GM12801 (cell line): Measurements from ENCODE around the gene CAPS2.

Experiments
- TF ChIP-seq, protein P1 (sequence below): IDR thresholded peaks from one replicate; pipeline ENCODE4 v1.5.1; 2011; ENCODE audit warnings: control low read depth; ENCODE audit not compliant: insufficient read length; ENCODE audit errors: extremely low read depth

CAPS2 gene

DNA sequence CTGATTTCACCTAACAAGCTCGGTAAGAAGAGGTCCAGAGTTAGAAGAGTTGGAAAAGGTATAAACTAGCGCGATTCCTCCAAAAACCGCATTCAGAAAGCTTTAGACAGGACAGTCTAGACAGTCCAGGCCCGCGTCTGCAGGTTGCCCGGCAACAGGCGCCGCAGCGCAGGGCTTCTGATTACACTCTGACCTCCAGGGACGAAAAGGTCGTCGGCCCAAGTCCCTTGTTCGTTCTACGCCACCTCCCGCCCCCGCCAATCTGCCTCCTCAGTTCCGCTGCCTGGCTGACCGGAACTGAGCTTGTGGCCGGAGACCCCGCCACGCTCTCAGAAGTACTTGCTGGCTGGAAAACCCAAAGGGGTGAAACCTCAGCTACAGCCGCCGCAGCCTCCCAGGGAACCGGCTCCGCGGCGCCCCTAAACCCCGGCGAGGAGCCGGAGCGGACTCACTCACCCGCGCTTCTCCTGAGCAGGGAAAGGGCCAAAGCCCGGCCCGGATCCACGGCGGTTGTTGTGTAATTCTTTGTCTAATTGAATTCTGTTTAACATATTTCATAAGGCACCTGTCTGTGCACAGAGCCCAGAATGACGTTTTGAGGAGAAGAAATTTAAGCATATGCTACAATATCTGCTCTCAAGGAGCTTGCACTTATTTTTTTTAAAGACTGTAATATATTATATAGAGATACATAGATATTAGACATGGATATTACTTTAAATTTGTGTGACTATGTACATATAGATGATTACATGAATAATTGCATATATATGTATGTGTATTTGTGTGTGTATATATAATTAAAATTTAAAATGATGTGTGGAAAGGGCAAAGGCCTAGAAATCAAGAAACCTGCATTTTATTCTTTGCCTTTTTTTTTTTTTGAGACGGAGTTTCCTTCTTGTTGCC is at the start of gene CAPS2:
Gene CAPS2, minus strand, starts transcription at position 407 of the 909 bp plus-strand sequence. CDS start 3,826 bp downstream, outside the sequence.
- TF ChIP-seq, protein P1, sequence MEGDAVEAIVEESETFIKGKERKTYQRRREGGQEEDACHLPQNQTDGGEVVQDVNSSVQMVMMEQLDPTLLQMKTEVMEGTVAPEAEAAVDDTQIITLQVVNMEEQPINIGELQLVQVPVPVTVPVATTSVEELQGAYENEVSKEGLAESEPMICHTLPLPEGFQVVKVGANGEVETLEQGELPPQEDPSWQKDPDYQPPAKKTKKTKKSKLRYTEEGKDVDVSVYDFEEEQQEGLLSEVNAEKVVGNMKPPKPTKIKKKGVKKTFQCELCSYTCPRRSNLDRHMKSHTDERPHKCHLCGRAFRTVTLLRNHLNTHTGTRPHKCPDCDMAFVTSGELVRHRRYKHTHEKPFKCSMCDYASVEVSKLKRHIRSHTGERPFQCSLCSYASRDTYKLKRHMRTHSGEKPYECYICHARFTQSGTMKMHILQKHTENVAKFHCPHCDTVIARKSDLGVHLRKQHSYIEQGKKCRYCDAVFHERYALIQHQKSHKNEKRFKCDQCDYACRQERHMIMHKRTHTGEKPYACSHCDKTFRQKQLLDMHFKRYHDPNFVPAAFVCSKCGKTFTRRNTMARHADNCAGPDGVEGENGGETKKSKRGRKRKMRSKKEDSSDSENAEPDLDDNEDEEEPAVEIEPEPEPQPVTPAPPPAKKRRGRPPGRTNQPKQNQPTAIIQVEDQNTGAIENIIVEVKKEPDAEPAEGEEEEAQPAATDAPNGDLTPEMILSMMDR: no peak

DNA sequence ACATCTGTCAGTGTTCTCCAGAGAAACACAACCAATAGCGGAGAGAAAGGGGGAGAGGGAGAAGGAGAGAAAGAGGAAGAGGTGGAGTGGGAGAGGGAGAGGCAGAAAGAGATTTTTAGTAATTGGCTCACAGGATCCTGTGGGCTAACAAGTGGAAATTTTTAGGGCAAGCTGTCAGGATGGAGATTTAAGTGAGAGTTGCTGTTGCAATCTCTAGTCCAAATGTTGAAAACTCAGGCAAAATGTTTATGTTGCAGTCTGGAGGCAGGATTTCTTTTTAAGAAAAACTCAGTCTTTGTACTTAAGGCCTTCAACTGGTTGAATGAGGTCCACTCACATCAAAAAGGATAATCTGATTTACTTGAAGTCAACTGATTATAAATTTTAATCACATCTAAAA is 48.2 kb upstream of the CAPS2 start:
- TF ChIP-seq, protein P1: no peak

DNA sequence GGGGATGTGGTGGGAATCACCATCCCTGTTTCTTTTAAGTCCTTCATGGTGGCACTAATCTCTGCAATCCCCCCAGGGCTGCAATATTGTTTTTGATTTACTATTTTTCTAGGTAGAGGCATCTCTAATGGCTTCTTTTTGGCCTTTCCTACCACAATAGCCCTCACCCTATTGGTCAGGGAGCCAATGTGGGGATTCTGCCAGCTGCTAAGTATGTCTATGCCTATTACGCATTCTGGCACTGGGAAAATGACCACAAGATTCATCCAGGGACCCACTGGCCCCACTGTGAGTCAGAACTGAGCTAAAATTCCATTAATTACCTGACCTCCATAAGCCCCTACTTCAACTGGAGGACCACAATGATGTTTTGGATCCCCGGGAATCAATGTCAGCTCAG is 44.8 kb upstream of the CAPS2 start:
- TF ChIP-seq, protein P1: no peak

DNA sequence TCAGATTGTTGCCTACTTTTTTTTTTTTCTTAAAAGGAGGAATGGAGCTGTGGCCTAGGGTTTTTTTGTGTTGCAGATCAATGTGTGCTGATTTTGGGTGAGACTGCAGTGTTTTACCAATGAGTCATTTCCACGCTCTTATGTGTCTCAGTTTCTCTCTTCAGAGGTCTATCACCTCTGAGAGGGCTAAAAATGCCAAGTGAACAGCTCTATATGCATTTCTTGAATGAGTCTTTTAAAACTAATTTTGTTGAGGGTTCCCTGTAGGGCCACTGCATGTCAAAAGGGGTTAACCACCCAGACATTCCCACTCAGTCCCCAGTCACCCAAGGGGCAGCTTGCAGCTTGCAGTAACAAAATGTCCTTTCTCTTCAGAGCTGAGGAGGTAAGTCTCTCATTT is 36.5 kb upstream of the CAPS2 start:
- TF ChIP-seq, protein P1: no peak

DNA sequence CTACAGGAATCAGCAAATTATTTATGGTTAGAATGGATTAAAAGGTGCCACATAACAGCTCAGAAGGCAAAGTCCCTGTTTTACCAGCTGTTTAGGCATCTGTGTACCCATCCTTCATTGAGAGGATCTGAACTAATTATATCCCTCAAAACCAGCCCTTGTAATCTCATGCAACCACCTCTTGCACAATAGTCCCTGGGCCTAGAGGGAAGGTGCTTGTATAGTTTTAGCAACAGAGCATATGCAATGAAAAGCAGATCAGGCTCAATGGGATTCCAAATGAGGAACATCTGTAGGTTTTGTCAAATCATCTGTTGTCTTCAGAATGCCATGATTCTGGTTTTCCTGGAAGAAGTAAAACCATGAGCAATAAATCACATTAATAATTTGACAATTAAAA is 34.8 kb upstream of the CAPS2 start:
- TF ChIP-seq, protein P1: no peak

DNA sequence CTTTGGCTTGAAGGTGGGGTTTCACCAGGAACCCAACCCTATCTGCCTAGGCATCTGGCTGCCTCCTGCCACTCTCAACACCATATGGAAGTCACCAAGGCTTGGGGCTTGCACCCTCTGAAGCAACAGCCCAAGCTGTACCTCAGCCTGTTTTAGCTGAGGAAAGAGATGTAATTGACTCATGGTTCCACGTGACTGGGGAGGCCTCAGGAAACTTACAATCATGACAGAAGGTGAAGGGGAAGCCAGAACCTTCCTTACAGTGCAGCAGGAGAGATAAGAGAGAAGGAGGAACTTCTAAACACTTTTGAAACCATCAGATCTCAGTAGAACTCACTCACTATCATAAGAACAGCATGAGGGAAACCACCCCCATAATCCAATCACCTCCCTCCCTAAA is 31.3 kb upstream of the CAPS2 start:
- TF ChIP-seq, protein P1: no peak

DNA sequence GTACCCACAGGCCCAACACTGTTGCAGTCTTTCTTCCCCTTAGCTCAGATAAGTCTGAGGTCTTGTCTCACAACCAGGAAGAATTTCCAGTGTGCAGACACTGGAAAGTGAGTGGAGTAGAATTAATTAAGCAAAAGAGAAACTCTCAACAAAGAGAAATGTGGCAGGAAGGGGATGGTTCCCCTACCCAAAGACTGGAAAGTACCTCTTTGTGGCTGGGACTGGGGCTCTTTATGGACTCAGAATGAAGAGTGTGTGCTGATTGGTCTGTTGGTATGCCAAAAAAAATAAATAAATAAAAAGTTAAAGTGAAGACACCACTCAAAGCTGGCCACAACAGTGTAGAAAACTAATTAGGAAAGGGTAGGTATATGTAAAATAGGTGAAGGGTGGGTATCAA is 30.8 kb upstream of the CAPS2 start:
- TF ChIP-seq, protein P1: no peak
